Measurements from ENCODE around the gene ANKRD24.
A peak's percentile ranks its signal among the peaks of the same experiment; 100 is the strongest.

- peak in 4 of 7 experiments; percentile 11 to 53 (median 23) for TF ChIP-seq CTCF (IDR thresholded peaks at IDR 0.05)
- TF ChIP-seq POLR2A (IDR thresholded peaks at IDR 0.05): no peak
- TF ChIP-seq EP300 (IDR thresholded peaks at IDR 0.05): no peak
- TF ChIP-seq POLR2AphosphoS5 (IDR thresholded peaks at IDR 0.05): no peak
Measured at GRCh38 chr19:4233282-4233853, 50.9 kb downstream of the ANKRD24 start.

Data from stomach (tissue), 4 donors.